HL-60/S4 treated with retinoic acid at 250 ng/mL for 4 days and 3 days (cell line): ENCODE measurements around the gene MRPL21.

Source experiments
- in situ Hi-C: fragments of 300-500 bp; cut with MboI; formaldehyde crosslinking; loops from 2 replicates; pipeline ENCODE4 v1.7.0; 2022; ENCODE audit warnings: low sequenced_read_pairs

The MRPL21 gene

GRCh38 chr11:68843052-68843561, 60.5 kb downstream of the MRPL21 start:
- in situ Hi-C loops, result no loop called here

- in situ Hi-C loops, result no loop called here
Measured at GRCh38 chr11:68842427-68843051, 61.1 kb downstream of the MRPL21 start.

GRCh38 chr11:68841718-68842426, 61.8 kb downstream of the MRPL21 start, which contains the start of gene CPT1A:
TSS of gene CPT1A (minus strand) at chr11:68841916. CDS start at chr11:68815474, 26,442 bp downstream.
- in situ Hi-C loops, result no loop called here
